NCI-H82 treated with DMSO at 0.1 percent for 48 hours (cell line): Measurements from ENCODE around the gene TBC1D4.

Experiments
- DNase-seq: peaks from one replicate; lab custom pipeline; 2025; ENCODE audit not compliant: unreplicated experiment; lab: John Stamatoyannopoulos, UW

Gene TBC1D4

GRCh38 chr13:75489502-75490263 lies 7.7 kb upstream of the TBC1D4 start:
- no peak for DNase-seq

- no peak for DNase-seq
Measured at GRCh38 chr13:75486146-75487062, 4.4 kb upstream of the TBC1D4 start.

- DNase-seq, result no peak
Measured at GRCh38 chr13:75485286-75486062, 3.5 kb upstream of the TBC1D4 start.

- no peak for DNase-seq
Measured at GRCh38 chr13:75482820-75483079, 781 bp upstream of the TBC1D4 start.

GRCh38 chr13:75481176-75482069 lies 546 bp downstream of the TBC1D4 start:
- DNase-seq, result no peak

GRCh38 chr13:75480671-75481175 lies 1.2 kb downstream of the TBC1D4 start:
- peak; percentile 50 for DNase-seq

- DNase-seq, result no peak
Measured at GRCh38 chr13:75479102-75479740, 2.7 kb downstream of the TBC1D4 start.

GRCh38 chr13:75478659-75479058 lies 3.3 kb downstream of the TBC1D4 start:
- no peak for DNase-seq

- no peak for DNase-seq
Measured at GRCh38 chr13:75474956-75475355, 7.0 kb downstream of the TBC1D4 start.

GRCh38 chr13:75473468-75473867 lies 8.5 kb downstream of the TBC1D4 start:
- DNase-seq, result no peak

GRCh38 chr13:75470676-75471075 lies 11.3 kb downstream of the TBC1D4 start:
- no peak for DNase-seq

GRCh38 chr13:75469047-75469446 lies 12.9 kb downstream of the TBC1D4 start:
- DNase-seq, result no peak

- no peak for DNase-seq
Measured at GRCh38 chr13:75468602-75469001, 13.4 kb downstream of the TBC1D4 start.

GRCh38 chr13:75468098-75468497 lies 13.9 kb downstream of the TBC1D4 start:
- no peak for DNase-seq

GRCh38 chr13:75467040-75467728 lies 14.8 kb downstream of the TBC1D4 start:
- DNase-seq, result no peak

- no peak for DNase-seq
Measured at GRCh38 chr13:75465236-75465635, 16.7 kb downstream of the TBC1D4 start.

GRCh38 chr13:75461314-75461713 lies 20.7 kb downstream of the TBC1D4 start:
- DNase-seq, result no peak

GRCh38 chr13:75460644-75461043 lies 21.3 kb downstream of the TBC1D4 start:
- DNase-seq, result no peak

- peak; percentile 65 for DNase-seq
Measured at GRCh38 chr13:75458696-75459422, 23.1 kb downstream of the TBC1D4 start.
